HepG2 (cell line): ENCODE results near the gene KRTAP10-2. TPM values are rescaled to one million over a fixed set of nuclear protein-coding genes. Genes with fewer than 3 reads are reported as not detected.

Source experiments
- FOSL1 ChIP-seq: sonication (generic); formaldehyde crosslinking; IDR thresholded peaks from 2 replicates; pipeline ENCODE4 v1.9.0; 2021; ENCODE audit warnings: missing genetic modification reagents, borderline replicate concordance
- MYPOP ChIP-seq: sonication (generic); formaldehyde crosslinking; IDR thresholded peaks from 2 replicates; pipeline ENCODE4 v1.8.1; 2023; ENCODE audit warnings: mild to moderate bottlenecking, moderate library complexity, missing genetic modification reagents
- PAXIP1 ChIP-seq: sonication (generic); formaldehyde crosslinking; conservative IDR thresholded peaks from 2 replicates; pipeline ENCODE4 v1.4.0; 2020; ENCODE audit warnings: mild to moderate bottlenecking, missing genetic modification reagents, moderate library complexity
- PRDM15 ChIP-seq: sonication (generic); formaldehyde crosslinking; IDR thresholded peaks from 2 replicates; pipeline ENCODE4 v1.4.0; 2020; ENCODE audit warnings: missing genetic modification reagents
- ZNF367 ChIP-seq: sonication (generic); formaldehyde crosslinking; IDR thresholded peaks from 2 replicates; pipeline ENCODE4 v1.4.0; 2020; ENCODE audit warnings: missing genetic modification reagents, borderline replicate concordance
- ZNF646 ChIP-seq: sonication (generic); formaldehyde crosslinking; IDR thresholded peaks from 2 replicates; pipeline ENCODE4 v1.9.0; 2021; ENCODE audit warnings: mild to moderate bottlenecking, missing genetic modification reagents
- ZNF687 ChIP-seq: sonication (generic); formaldehyde crosslinking; IDR thresholded peaks from 2 replicates; pipeline ENCODE4 v1.5.1; 2020; ENCODE audit warnings: mild to moderate bottlenecking, missing genetic modification reagents, moderate library complexity
- polyA plus RNA-seq, 8 experiments: library from polyadenylated mRNA; depleted of rRNA in 3 of 8; stranded (reverse) in 7 of 8; unstranded in 1 of 8; fragments of >200 nt; fragmentation: Illumina TruSeq in 4 of 8; extraction: Trizol in 4 of 8; gene quantifications; 2 replicates each; pipeline versions ENCODE4 v1.2.1 to v1.2.3, GENCODE V29; 2011 to 2016; ENCODE audit warnings: low read depth in 4 of 8, missing spikeins in 1 of 8, mixed read lengths in 1 of 8; ENCODE audit not compliant: insufficient read depth in 1 of 8
- total RNA-seq, 5 experiments: library from RNA; depleted of rRNA; stranded (reverse); fragments of >200 nt; fragmentation: Illumina TruSeq; extraction: Trizol; gene quantifications; 2 replicates each; pipeline ENCODE4 v1.2.3, GENCODE V29; 2016; ENCODE audit warnings: low read depth in 1 of 5

The KRTAP10-2 gene
- total and polyA plus RNA-seq, 2 of the 13 experiments (the other 11 are each of a cell fraction or from before 2014, with no cell fraction given), result not detected

GRCh38 chr21:44572959-44573583 is 21.8 kb upstream of the KRTAP10-2 start (continued):
- TF ChIP-seq ZNF687 (CRISPR knock-in tag), result peak; percentile 43
- no peak for TF ChIP-seq MYPOP (CRISPR knock-in tag)
- no peak for TF ChIP-seq ZNF367 (CRISPR knock-in tag)
- peak; percentile 79; the same call in 1 of the 2 replicates for TF ChIP-seq ZNF646 (CRISPR knock-in tag)
- no peak for TF ChIP-seq FOSL1 (CRISPR knock-in tag)
- TF ChIP-seq PRDM15 (CRISPR knock-in tag), result no peak
- no peak for TF ChIP-seq PAXIP1 (CRISPR knock-in tag)
